ENCODE measurements around the gene BCL7A. TPM values are rescaled to one million over a fixed set of nuclear protein-coding genes. Genes with fewer than 3 reads are reported as not detected.
A peak's percentile ranks its signal among the peaks of the same experiment; 100 is the strongest.
"Not testable (repeated sequence)": the region's sequence is repeated elsewhere in the genome, so short reads cannot be mapped to it uniquely, and the experiment has no call there.

Gene BCL7A
- total and polyA plus RNA-seq, 8 donors = 1.5 to 11.6 (median 2.8) TPM

GRCh38 chr12:122040579-122041386 lies 19.1 kb downstream of the BCL7A start:
- Histone ChIP-seq H3K36me3 (peaks cover 6 to 81% (median 50%) of the 10 kb centered on the region in 4 donors), H3K27me3 (no peaks in the 10 kb centered on the region), H3K4me3 (no peak overlapping the region), H3K4me1 (peaks cover 0 to 6% (median 0%) of the 10 kb centered on the region in 4 donors), H3K9me3 (no peaks in the 10 kb centered on the region), H3K27ac (no peak overlapping the region)
- TF ChIP-seq POLR2A (IDR thresholded peaks at IDR 0.05) = no peak
- TF ChIP-seq EP300 (IDR thresholded peaks at IDR 0.05) = no peak
- TF ChIP-seq POLR2AphosphoS5 (IDR thresholded peaks at IDR 0.05) = peak in 1 of 3 donors; percentile 35
- 56 to 76% (median 66%) methylated on average over 21 of the region's 21 CpGs for WGBS, 5 donors
- intact Hi-C loops (cut with DNase I; ENCODE audit: low total_unique reads) = no loop called here
- DNase-seq = peak; percentile 52 to 82

DNA sequence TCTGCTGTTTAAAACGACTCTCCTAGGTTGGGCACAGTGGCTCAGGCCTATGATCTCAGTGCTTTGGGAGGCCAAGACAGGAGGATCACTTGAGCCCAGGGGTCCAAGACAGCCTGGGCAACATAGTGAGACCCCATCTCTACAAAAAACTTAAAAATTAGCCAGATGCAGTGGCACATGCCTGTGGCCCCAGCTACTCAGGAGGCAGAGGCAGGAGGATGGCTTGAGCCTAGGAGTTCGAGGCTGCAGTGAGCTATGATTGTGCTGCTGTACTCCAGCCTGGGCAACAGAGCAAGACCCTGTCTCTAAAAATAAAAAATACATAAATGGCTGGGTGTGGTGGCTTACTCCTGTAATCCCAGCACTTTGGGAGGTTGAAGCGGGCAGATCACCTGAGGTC lies 19.8 kb downstream of the BCL7A start:
- H3K36me3 ChIP-seq = peaks cover under 1 to 81% (median 50%) of the 10 kb centered on the region in 4 donors
- WGBS, 5 donors = 89 to 96% (median 95%) methylated on average over 2 to 3 of the region's 3 CpGs
- H3K9me3 ChIP-seq; DNase-seq; H3K27me3 ChIP-seq; H3K4me3 ChIP-seq; H3K4me1 ChIP-seq; H3K27ac ChIP-seq; intact Hi-C loops (cut with DNase I; ENCODE audit: low total_unique reads): not testable (repeated sequence)

DNA sequence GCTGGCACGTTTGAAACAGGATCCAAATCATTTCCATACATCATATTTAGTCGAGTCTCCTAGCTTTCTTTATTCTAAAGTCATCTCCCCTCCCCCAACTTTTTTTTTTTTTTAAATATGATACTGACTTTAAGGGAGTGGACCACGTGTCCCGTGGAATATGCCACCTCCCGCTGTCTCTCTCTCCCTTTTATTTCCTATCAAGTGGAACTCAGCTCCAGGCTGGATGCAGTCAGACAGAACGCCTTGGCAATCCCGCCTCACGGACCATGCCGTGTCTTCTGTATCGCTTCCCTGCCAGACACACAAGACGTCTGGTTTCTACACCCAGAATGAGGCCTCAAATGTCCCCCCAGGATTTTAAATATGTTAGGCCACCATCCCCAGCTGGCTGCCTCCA lies 21.2 kb downstream of the BCL7A start:
- Histone ChIP-seq H3K4me3 (no peak overlapping the region), H3K36me3 (peaks cover 0 to 79% (median 53%) of the 10 kb centered on the region in 4 donors), H3K27me3 (no peaks in the 10 kb centered on the region), H3K9me3 (no peaks in the 10 kb centered on the region), H3K4me1 (peaks cover 0 to 6% (median 0%) of the 10 kb centered on the region in 4 donors), H3K27ac (no peak overlapping the region)
- intact Hi-C loops (cut with DNase I; ENCODE audit: low total_unique reads) = no loop called here
- WGBS, 5 donors = 87 to 90% (median 89%) methylated on average over 11 of the region's 11 CpGs
- TF ChIP-seq CTCF (IDR thresholded peaks at IDR 0.05) = no peak
- DNase-seq = no peak

DNA sequence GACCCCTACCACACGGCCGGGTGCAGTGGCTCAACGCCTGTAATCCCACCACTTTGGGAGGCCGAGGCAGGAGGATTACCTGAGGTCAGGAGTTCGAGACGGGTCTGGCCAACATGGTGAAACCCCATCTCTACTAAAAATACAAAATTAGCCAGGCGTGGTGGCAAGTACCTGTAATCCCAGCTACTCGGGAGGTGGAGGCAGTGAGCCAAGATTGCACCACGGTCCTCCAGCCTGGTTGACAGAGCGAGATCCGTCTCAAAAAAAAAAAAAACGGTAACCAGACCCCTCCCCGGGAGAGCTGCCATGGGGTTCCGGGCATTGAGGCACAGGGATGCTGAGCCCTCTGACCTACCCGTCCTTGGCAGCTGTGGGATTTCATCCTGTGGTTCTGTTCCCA lies 21.8 kb downstream of the BCL7A start:
- Histone ChIP-seq H3K9me3 (no peaks in the 10 kb centered on the region), H3K4me3 (no peak overlapping the region), H3K36me3 (peaks cover 0 to 75% (median 58%) of the 10 kb centered on the region in 4 donors), H3K27ac (no peak overlapping the region), H3K27me3 (no peaks in the 10 kb centered on the region), H3K4me1 (peaks cover 0 to 6% (median 0%) of the 10 kb centered on the region in 4 donors)
- DNase-seq = no peak
- TF ChIP-seq POLR2AphosphoS5 (IDR thresholded peaks at IDR 0.05) (no peak), POLR2A (IDR thresholded peaks at IDR 0.05) (no peak), EP300 (IDR thresholded peaks at IDR 0.05) (no peak), CTCF (IDR thresholded peaks at IDR 0.05) (no peak)
- 88 to 96% (median 94%) methylated on average over 9 to 15 of the region's 15 CpGs for WGBS, 5 donors
- intact Hi-C loops (cut with DNase I; ENCODE audit: low total_unique reads) = no loop called here

GRCh38 chr12:122045262-122045661 lies 23.6 kb downstream of the BCL7A start:
- no peak for DNase-seq
- Histone ChIP-seq H3K36me3 (peaks cover 0 to 74% (median 59%) of the 10 kb centered on the region in 4 donors), H3K27me3 (no peaks in the 10 kb centered on the region), H3K27ac (no peak overlapping the region), H3K4me3 (no peak overlapping the region), H3K4me1 (peaks cover 0 to 6% (median 0%) of the 10 kb centered on the region in 4 donors), H3K9me3 (no peaks in the 10 kb centered on the region)
- WGBS, 5 donors = 93 to 99% (median 98%) methylated on average over 7 of the region's 7 CpGs
- TF ChIP-seq POLR2AphosphoS5 (IDR thresholded peaks at IDR 0.05) (no peak), POLR2A (IDR thresholded peaks at IDR 0.05) (no peak), EP300 (IDR thresholded peaks at IDR 0.05) (no peak), CTCF (IDR thresholded peaks at IDR 0.05) (no peak)
- intact Hi-C loops (cut with DNase I; ENCODE audit: low total_unique reads) = no loop called here

Data from stomach (tissue), 9 donors.